Hematopoietic multipotent progenitor cell treated with erythropoietin and hydrocortisone succinate and interleukin-3 and kit ligand, for 4 days (in vitro differentiated cells): ENCODE data around the gene SLC16A6.
"Not testable (repeated sequence)": the region's sequence is repeated elsewhere in the genome, so short reads cannot be mapped to it uniquely, and the experiment has no call there.

ENCODE experiments used
- DNase-seq: peaks from one replicate; pipeline ENCODE4 v3.0.0-alpha.2; 2015

Gene SLC16A6, protein sequence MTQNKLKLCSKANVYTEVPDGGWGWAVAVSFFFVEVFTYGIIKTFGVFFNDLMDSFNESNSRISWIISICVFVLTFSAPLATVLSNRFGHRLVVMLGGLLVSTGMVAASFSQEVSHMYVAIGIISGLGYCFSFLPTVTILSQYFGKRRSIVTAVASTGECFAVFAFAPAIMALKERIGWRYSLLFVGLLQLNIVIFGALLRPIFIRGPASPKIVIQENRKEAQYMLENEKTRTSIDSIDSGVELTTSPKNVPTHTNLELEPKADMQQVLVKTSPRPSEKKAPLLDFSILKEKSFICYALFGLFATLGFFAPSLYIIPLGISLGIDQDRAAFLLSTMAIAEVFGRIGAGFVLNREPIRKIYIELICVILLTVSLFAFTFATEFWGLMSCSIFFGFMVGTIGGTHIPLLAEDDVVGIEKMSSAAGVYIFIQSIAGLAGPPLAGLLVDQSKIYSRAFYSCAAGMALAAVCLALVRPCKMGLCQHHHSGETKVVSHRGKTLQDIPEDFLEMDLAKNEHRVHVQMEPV

DNA sequence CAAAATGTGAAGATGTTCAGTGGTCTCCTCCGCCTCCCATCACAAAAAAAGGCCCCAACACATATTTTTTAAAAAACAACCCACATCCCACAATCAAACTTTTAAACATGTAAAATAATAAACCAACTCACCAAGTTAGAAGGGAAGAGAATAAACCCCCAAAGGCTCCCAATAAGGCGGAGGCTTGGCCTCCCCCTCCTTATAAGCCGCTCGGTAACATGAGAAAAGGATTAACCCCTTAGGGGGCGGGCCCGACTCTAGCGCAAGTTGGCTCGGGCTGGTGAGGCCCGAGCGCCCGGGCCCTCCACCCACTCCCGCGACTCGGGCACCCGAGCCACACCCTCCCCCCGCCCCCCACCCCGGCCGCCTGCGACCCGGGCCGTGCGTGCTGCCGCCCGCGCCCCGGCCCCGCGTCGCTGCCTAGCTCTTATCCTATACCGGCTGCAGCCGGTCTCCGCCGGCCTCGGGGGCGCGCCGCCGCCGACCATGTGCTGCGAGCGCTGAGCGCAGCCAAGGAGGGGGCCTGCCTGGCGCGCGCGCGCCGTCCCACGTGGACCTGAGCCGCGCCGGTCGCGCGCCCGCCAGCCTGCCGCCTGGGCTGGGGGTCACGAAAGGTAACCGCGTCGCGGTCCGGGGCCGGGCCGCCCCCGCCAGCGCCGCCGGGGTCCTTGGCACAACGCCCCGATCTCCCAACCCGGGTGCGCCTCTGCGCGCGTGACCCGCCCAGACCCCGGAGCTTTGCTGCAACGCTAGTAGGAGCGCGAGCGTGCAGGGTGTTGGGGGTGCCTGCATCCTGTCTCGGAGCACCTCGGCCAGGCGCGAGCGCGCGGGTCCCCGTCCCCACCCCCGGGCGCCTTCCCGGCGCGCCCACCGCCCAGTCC, at the start of gene SLC16A6, which contains the start of gene ARSG:
SLC16A6 (minus strand) TSS at position 173 of the 881 bp plus-strand sequence. CDS start 12,807 bp downstream, outside the sequence.
ARSG (plus strand) TSS at position 541 of the 881 bp plus-strand sequence. CDS start 15,999 bp downstream, outside the sequence.
- peak; percentile 79 for DNase-seq

DNA sequence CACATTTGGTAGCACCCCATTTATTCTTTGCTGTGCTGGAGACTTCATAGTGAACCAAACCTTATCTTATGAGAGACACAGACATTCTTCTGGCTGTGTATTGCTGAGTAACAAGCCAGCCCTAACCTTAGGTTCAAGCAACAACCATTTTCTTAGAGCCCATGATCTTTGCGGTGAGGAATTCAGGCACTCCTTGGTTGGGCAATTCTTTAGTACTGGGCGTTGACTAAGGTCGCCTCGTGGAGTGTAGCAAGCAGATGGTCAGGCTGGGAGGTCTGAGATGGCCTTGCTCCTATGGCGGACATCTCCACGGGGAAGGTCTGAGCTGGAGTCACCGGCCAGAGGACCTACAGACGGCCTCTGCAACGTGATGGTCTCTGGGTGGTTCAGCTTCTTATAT, 43.5 kb upstream of the SLC16A6 start:
- DNase-seq = no peak

DNA sequence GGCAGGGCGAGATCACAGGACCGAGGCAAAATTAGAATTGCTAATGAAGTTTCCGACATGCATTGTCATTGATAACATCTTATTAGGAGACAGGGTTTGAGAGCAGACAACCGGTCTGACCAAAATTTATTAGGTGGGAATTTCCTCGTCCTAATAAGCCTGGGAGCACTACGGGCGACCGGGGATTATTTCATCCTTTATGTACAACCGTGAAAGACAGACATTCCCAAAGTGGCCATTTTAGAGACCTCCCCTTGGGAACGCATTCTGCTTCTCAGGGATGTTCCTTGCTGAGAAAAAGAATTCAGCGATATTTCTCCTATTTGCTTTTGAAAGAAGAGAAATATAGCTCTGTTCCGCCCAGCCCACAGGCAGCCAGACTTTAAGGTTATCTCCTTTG, 41.0 kb upstream of the SLC16A6 start:
- DNase-seq = not testable (repeated sequence)

DNA sequence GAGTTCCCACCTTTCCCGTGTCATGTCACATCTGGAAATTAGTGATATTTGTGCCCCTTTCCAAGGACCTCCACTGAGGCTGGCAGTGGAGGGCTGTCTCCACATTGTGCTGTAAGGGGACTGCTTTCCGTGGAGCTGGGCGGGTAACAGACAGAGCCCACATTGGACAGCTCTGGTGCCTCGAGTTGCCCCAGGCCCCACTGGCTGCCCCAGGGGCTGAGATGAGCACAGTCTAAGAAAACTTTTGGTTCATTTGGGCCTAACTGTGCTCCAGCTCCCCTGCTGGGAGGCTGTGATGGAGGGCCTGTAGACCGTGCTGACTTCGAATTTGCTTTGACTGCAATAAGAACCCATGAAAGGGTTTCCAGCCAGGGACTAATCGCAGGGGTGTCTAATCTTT, 38.4 kb upstream of the SLC16A6 start:
- DNase-seq = no peak

DNA sequence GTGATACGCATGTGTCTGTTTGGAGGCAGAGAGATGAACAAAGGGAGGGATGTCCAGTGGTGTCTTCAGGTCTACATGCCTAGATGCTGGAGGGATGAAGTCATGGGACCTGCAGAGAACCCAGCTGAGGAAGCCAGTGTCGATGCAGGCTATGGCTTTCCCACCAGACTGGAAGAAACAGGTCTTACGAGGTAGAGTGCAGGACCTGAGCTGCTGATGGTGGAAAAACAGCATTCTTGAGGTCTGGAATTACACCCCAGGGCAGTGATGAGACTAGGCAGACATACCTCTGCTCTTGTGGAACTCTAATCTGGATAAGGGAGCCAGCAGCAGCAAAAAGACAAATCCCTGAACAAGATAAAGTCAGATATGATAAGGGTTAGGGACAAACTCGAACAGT, 37.7 kb upstream of the SLC16A6 start:
- DNase-seq = no peak

DNA sequence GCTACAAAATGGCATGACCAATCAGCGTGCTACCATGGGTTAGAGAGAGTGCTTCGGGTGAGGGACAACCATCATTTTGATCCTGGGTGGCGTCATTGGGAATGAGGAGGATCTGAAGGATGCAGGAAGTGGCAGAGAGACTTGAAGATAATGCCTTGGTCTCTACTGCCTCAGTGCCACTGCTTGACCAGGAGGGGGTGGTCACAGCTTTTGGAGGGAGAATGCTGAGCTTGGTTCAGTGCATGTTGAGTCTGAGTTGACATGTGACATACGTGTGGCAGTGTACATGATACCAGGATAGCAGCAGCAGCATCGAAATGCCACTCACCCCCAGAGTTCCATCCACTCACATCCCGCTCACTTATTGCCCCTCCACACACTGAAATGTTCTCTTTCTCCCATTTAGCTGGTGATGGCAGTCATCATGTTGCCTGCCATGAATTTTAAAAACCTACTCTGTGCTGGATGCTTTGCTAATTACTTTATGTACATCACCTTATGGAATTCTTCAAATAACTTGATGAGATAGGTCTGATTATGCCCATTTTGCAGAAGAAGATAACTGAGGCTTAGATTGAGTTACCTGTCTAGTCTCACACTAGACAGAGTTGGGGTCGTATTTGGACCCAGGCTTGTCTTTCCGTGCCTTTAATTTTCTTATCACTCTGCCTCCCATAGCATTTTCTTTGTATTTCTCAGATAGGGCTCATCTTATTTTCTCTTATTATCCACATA, 37.1 kb upstream of the SLC16A6 start:
- DNase-seq = peak; percentile 20

DNA sequence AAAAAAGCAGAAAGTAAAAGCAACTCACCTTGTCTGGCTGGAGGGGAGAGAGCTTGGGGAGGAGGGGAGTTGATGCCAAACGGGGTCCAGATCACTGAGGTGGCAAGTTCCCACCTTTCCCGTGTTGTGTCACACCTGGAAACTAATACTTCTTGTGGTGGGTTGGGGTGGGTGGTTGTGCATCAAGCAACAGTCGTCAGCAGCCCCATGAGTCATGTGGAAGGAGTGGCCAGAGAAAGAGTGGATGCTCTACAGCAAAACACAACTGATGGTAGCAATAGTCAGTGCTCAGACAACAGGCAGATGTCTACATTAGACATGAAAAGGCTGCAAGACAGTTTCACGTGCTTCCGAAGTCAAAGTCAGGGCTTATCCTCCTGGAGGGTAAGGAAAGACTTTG, 35.8 kb upstream of the SLC16A6 start:
- no peak for DNase-seq

DNA sequence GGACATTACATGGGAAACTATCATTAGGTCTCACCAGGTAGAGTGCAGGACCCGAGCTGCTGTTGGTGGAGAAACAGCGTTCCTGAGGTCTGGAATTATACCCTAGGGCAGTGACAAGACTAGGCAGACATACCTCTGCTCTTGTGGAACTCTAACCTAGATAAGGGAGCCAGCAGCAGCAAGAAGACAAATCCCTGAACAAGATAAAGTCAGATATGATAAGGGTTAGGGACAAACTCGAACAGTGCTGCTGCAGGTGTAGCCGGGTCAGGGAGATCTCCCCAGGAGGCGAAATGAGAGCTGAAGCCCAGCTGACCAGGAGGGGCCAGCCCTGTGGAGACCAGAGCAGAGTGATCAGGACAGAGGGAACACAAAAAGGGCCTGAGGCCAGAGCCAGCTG, 35.0 kb upstream of the SLC16A6 start:
- DNase-seq = no peak

DNA sequence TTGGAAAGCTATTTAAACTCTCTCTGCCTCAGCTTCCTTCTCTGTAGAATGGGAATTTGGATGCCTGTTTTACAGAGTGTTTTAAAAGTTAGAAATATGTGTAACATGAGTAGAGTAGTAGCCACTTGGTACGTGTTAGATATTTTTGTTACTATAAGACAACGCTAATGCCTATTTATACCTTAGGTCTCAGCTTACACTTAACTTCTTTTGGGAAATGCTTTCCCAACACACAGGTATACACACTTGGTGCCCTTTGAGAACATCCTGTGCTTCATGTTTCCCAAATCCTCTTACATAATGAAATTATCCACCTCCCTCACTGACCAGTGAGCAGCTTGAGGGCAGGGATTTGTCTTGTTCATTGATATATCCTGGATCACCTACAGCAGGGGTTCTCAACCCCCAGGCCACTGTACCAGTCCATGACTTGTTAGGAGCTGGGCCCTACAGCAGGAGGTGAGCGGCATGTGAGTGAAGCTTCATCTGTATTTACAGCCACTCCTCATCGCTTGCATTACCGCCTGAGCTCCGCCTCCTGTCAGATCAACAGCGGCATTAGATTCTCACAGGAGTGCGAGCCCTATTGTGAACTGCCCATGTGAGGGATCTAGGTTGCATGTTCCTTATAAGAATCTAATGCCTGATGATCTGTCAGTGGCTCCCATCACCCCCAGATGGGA, 33.9 kb upstream of the SLC16A6 start:
- no peak for DNase-seq

DNA sequence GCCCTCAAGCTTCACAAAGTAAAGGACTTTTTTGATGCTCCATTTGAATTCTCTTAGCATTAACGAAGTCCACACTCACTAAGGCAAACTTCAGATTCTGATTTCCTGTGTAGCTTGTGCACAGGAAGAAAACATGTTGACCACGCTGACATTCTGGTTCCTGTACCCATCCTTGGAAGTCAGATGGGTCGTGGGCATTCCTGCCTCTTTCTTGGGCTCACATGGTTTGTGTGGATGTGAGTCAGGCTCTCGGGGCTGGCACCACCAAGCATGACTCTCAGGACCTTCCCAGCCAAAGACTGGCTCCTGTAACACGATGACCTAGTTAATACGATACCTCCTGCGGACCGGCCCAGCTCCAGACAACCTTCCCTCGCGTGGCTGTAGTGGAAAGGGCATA, 33.2 kb upstream of the SLC16A6 start:
- no peak for DNase-seq

DNA sequence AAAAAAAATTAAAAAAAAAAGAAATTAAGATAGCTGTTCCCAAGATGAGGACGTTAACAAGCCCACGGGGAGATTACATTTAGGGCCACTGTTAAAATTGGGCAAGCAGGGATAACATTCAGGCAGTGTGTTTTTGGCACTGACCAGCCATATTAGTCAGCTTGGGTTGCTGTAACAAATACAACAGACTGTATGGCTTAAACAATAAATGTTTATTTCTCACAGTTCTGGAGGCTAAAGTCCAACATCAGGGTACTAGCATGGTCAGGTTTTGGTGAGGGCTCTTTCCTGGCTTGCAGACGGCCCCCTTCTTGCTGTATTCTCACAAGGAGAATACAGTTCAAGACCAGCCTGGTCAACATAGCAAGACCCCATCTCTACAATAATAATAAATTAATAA, 31.7 kb upstream of the SLC16A6 start:
- DNase-seq = no peak

DNA sequence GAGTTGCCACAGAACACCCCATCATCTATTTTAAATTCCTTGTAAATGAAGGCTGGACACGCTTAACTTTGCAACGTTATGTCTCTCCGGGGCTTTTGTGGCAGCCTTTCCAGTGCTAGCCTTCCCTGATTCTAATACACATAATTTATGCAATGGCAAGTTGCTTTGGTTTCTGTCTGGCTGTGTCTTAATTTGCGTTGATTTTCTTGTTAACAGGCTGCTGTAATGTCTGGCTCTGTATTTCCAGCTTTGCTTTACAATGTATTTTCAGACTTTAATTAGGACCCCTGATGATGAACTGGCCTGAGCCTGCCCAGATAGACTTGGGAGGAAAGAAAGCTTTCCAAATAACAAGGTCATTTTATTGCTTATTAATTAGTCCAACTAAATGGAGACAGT, 30.6 kb upstream of the SLC16A6 start:
- DNase-seq = no peak

DNA sequence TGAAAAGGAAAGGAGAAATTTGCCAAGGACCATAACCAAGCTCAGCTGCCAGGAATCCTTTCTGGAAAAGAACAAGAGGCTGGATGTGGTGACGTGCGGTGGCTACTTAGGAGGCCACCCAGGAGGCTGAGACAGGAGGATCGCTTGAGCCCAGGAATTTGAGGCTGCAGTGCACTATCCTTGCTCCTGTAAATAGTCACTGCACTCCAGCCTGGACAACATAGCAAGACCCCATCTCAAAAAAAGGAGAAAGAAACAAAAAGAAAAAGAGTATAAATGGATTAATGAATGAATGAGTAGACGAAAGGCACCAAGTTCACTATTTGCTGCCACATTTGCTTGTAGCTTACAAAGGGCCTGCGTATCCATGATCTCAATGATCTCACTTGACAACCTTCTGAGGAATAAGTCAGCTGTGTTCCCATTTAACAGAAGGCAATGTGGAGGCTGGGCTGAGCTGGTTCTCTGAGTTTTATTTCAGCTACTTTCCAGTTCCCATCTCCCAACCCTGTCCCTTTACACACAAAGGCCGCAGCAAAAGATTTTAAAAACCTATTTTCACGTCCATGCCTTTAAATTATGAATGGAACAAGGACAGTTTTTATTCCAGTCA, 30.1 kb upstream of the SLC16A6 start:
- no peak for DNase-seq

DNA sequence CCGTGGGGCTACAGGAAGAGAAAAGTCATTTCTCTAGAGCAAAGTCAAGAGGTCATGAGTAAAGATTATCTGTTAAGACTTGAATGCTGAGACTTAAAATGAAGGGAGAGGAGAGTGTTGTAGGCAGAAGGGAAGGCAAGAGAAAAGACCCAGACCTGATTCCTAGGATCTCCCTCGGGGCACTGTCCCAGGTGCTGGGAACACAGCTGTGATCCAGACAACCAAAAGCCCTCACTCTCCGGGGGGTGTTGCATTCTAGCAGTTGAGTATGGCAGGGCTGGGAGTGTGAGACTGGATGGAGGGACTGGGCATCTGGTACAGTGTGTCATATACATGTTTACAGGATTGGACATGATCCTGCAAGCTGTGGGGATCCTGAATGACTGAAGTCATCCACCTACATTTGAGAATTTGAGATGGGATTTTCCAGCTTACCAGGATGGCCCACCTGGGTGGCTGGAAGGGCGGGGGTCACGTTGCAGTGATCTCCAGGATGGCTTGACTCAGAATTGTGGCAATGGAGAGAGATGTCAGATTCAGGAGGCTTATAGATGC, 29.5 kb upstream of the SLC16A6 start:
- DNase-seq = no peak

DNA sequence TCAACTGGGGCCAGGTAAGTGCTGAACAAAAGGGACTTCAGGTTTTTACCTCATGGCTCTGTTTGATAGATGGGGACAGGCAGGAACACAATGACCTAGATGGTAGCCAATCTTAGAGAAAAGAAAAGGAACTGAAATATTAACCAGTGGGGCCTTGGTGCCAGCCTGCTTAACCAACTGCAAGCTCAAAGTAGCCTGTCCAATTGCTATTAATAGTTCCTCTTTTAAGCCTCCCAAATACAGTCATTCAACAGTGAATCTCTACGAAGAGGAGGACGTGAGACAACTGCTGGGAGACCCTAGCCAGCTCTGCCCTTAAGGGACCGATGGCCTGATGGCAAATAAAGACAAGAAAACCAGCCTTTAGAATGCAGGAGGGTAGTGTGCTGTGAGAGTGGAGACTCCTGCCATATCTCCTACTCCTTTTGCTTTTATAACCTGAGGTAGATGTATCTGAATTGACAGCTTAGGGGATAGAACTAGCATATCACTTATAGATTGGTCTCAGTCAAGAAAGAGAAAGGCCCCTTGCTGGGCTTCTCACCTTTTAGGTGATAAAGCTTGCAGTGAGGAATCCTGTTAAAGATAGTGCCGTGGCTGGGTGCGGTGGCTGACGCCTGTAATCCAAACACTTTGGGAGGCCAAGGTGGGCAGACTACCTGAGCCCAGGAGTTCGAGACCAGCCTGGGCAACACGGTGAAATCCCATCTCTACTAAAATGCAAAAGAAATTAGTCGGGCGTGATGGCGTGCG, 28.7 kb upstream of the SLC16A6 start:
- peak; percentile 18 for DNase-seq

DNA sequence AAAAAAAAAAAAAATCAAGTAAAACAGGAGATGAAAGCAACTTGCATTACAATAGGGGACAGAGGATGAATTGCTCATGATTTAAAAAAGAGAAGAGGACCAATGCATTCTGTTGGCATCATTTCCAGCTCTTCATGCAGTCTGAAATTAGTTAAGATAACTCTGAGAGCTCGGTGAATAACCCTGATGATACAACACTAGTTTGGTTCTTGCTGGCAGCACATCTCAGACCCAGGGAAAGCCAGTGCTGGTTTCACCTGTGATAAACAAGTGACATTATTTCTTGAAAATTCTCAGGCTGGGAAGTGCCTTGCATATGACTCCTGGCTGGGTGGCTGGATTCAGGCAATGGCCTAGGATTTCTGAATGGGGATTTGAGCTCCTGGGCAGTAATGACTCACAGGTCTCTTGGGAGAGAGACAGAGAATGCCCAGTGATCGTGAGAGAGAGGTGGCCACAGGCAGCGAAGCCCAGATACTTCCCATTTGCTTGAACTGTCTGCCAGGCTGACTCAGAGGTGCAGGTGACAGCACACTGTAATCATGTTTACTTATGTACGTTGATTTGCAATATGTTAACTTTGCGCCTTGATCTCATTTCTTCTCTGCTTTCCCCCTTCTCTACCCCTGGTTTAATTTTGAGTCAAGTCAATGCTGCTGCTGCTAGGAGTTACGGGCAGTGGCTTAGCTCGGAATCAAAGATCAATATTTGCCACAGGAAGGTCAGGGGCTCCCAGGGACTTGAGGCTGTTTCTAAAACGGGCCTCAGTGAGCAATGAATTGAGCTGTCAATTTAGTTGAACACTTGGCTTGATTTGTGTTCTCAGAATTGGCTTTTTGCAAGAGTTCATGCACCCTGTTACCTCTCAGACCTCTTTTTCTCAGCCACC, 27.4 kb upstream of the SLC16A6 start:
- DNase-seq = no peak

DNA sequence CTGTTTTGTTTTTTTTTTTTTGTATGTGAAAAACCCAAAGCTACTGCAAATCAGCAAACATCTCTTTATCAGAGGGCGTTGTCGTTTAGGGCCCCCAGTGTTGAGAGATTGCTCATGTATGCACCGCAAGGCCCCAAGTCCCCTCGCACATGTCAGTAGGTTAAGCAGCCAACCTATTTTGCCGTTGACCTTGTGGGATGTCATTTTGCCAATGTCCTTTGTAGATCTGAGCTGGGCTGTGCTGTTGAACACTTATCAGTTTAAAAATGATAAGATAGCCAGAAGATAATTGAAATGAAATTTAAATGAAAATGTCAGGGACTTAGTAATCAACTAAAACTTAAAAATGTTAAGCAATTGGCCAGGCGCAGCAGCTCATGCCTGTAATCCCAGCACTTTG, 26.5 kb upstream of the SLC16A6 start:
- peak; percentile 30 for DNase-seq

DNA sequence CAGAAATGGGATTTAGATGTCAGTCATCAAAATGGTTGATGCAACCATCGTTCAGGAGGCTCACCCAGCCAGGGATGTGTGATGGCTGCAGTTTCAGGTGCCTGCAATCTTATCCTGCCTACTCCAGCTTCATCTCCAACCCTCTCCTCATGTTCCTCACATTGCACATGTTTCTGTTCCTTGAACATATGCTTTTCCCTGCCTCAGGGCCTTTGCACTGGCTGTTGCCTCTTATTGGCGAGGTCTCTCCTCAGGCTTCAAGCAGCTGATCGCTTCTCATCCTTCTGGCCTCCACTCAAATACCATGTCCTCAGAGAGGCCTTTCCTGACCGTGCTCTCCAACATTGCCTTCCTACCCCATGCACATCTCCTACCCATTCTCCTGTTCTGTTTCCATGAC, 25.0 kb upstream of the SLC16A6 start:
- no peak for DNase-seq

DNA sequence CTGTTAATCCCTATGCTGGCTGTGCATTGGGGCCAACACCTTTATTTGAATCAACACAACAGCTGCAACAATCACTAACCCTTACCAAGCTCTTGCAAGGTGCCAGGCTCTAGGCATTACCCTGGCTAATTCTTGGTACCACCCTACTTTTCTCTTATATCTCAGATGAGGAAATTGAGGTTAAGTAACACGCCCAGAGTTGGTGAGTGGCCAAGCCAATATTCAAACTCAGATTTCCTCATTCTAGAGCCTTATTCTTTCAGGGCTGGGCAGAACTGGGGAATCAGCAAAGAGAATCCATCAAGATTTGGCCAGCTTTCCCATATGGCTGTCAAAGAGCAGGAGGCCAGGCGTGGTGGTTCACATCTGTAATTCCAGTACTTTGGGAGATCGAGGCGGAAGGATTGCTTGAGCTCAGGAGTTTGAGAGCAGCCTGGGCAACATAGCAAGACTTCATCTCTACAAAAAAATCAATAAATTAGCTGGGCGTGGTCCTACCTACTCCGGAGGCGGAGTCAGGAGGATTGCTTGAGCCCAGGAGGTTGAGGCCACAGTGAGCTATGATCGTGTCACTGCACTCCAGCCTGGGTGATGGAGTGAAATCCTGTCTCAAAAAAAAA, 24.1 kb upstream of the SLC16A6 start:
- DNase-seq = peak; percentile 85
